Hematopoietic multipotent progenitor cell treated with erythropoietin and hydrocortisone succinate and interleukin-3 and kit ligand, for 6 days (in vitro differentiated cells): ENCODE data around the gene EFNA2.

Experiments
- DNase-seq: peaks from one replicate; pipeline ENCODE4 v3.0.0-alpha.2; 2015

Gene EFNA2

DNA sequence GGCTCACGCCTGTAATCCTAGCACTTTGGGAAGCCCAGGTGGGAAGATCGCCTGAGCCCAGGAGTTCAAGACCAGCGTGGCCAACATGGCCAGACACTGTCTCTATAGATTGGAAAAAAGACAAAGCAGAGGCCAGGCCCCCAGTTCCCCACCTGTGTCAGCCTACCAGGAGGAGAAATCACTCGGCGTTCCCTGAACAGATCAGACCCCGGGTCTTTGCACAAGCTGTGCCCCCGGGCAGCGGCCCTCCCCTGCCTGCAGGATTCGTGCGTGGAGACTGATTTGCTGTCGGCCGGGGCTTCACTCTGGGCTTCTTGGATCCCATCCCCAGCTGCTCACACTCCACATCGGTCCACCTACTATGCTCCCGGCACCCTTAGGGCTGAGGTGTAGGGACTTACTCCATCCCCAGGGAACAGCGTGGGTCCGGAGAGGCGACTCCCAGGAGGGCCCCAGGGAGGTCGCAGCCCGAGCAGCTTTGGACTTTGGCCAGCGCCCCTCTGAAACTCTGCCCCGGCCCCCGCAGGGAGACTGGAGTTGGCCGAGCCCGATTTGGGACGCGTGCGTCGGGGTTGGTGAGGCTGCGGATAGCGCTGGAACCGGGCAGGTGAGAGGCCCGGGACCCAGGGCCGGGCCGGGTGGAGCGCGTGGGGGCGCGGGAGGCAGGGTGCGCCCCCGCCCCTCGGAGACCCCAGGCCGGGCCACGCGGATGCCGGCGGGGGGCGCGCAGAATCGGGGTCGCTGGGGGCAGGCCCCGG is 515 bp upstream of the EFNA2 start:
- no peak for DNase-seq

DNA sequence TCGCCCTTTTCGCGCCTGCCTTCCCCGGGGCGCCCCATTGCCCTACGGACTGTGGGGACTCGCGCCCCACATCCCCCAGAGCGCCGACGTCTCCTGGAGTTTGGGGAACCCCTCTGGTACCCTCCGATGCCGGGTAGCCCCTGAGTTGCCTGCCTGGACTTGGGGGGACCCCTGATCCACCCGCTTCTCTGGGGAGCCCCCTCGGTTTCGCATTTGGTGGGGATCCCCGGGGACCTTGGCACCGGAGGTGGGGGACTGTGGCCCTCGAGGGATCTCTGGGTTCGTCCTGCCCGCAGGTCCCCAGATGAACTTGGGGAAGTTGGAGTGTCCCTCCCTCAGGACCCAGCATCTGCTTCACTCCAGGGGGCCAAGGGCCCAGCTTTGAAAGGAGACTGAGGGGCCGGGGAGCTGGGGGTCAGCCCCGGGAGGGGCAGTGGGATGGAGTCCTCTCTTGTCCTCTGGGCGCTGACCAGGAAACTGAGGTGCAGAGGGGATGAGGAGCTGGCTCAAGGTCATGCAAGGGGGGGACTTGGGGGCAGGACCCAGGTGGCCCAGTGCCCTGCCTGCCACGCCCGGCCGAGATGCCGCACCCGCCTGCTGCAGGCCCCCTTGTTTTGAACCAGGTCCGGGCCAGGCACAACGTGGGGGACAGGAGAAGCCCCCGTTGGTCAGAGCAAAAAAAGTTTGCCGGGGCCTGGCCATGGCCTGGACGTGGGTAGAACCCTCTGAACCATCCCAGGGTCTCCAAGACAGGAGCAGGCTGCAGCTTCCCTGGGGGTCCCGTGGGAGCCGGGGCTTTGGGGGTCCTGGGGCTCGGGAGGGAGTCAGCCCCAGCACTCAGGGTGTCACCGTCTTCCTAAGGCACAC is 1.0 kb downstream of the EFNA2 start:
- DNase-seq: no peak

DNA sequence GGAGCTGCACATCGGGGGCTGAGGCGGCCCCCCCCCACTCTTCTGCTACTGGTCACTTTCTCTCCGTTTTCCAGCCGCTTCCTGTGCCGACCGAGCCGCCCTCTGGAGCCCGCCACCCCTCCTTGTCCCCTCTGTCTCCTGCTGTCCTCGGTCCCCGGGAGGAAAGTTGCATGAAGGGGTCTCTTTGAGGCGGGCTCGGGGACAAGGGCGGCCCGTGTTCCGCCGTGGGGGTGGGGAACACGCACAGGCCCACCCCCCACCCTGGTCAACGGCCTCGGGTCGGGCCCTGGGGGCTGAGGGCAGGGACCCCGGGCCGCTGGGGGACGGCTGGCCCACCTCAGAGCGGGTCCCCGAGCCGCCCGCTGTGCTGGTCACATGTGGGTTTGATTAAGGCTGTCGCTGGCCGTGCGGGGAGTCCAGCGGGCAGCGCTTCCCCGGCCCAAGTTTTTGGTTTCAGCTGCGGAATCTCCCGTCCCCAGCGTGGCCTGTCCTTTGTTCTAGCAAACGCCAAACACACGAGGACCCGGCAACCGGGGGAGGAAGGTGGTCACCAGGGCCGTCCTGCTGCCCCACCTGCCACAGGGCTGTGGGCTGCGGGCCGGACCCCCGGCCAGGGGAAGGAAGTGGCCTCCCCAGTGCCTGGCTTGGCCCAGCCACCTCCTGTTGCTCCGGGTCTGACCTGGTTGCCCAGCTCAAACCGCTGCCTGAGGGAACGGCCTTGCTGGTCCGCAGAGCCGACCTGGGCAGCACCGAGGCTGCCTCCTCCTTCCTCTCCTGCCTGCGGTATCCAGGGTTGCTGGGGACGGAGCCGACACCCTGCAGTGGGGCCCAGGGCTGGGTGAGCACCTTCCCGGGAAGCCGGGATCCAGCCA is 1.9 kb downstream of the EFNA2 start:
- no peak for DNase-seq

DNA sequence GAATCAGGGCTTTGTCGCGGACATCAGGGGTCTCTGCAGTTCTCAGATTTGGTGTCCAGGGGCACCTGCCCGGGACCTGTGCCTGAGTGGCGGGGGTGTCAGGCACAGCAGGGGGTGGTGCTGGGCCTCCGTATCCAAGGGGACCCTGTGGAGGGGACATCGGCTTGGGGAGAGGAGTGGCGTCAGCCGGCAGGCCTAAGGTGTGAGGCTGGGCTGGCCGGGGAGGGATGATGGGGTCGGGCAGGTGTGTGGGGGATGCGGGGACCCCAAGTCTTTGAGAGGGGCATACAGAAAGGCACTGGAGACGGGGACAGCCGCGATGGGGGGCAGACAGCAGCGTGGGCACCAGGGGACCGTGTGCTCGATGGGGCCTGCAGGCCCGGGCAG is 2.5 kb downstream of the EFNA2 start:
- DNase-seq: no peak

DNA sequence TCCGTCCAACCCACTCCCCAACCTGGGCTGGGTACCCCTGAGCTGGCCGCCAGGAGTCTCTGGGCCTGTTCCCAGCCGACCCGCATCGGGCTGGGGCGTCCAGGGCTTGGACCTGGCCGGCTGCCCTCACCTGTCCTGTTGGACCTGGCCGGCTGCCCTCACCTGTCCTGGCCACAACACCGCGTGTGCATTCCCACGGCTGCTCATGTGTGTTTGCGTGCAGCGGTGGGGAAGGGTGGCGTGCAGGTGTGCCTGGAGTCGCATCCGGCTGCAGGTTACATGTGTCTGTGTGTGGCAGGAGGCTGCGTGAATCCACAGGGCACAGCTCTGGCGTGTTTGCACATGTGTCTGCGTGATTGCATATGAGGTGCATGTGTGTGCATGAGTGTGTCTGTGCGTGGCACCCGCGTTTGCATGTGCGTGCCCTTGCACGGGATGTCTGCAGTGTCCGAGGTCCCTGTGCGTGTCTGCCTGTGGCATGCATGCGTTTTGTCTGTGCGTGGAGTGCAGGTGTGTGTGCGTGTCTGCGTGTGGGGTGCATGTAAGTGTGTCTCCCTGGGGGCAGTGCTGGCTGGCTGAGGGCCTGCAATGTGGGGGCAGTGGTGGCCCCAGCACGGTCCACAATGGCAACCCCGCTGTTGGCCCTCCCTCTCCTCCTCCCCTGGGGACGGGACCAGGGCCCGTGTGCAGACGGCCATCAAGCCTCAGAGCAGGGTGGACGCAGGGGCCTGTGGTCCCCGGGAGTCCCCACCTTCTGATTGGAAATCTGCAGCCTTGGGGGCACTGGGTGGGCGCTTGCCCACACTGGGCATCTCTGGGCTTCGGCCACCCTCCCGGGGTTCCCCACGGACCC is 3.4 kb downstream of the EFNA2 start:
- no peak for DNase-seq

DNA sequence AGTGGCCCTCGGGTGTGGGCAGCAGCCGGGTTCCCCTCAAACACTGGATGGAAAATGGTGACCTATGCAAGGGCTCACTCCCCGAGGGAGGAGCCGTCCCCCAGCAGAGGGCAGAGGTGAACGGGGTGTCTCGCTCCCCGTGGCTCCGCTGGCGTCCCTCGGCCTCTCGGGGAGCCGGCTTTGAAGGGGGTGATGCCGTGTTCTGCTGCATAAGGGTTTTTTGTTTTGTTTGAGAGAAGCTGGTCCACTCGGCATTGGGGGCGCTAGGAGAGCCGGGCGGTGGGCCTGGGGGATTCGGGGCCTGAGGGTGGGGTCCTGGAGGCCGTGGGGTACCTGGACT is 4.0 kb downstream of the EFNA2 start:
- no peak for DNase-seq

DNA sequence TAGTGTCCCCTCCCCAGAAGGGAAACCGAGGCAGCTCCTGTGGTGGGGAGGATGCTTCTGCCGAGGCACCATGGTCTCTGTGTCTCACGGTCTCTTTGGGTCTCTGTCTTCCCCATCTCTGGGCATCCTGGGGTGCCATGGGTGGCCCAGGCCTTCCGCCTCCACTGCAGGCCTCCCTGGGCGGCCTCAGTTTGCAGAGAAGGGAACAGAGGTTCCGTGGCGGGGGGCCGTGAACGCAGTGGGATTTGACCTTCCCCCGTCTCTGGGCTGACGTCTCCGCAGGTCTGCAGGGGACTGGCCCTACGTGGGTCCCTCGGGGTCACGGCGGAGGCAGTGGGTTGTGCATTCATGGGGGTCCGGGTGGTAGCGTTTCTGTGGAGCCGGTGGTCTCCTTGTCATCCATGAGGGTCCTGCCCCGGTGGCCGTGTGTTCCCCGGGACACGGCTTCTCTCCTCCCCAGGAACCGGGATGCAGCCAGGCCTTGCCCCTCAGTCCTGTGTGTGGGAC is 4.6 kb downstream of the EFNA2 start:
- DNase-seq: no peak

DNA sequence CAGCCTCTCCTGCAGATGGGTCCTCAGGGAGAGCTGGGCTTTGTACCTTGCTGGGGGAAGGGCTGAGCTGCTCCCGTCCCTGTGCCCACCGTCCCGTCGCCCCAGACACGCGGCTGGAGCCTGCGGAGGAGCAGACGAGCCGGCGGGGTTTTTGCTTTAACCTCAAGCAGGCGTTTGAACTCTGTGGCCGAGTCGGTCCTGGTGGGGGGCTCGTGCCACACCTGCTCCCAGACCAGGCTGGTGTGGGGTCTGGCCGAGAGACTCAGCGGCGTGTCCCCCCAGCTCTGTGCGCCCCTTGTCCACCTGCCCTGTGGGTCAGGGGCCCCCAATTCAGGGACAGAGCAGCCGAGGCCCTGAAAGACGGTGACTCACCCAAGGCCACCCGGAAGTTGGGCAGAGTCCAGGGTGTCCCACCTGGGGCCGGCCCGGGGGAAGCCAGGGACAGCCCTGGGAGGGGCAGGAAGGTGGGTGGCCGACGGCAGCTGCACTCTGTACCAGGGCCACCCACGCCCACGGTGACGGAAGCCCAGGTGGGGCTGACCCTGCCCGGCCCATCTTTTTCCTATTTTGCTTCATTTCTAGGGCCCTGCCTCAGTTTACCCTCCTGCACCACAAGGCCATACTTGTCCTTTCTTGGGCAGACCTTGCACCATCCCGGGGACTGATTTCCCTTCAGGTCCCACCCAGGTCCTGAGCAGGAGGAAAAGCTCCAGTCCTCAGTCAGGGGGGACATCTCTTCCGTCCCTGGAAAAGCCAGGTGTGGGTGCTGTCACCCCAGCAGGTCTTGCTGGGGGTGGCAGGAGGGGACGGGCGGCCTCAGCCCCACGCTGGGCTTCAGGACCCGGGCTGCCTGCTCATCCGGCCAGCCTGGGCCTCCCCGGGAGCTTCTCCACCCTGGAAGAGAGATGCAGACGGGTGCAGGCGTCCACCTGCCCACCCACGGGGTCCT is 5.3 kb downstream of the EFNA2 start:
- DNase-seq: no peak

DNA sequence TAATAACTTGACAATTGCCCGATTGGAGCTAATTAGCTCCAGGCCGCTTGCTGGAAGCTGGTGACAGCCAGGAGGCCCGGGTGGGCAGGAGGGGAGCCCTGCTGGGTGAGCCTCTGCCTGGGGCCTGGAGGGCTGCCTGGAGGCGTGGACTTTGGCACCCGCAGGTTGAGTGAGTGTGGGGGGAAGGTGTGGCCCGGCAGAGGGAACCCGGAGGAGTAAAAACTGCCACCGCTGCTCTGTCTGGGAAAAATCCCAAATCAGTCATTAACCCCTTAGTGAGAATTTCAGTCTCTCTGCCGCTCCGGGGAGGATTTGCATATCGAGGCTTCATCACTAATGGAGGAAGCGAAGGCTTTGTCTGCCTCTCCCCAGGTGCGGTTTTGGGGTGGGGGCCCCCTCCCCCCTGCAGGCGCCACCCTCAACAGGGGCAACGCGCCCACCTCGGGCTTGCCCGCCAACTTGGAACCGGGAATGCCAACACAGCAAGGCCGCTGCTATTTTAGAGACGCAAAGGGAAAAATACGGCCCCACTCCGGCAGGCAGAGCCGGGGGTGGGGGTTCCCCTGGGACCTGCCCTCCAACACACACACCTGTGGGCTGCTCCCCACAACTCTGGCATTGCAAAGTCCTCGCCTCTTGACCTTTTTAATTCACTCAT is 6.2 kb downstream of the EFNA2 start:
- DNase-seq: no peak

DNA sequence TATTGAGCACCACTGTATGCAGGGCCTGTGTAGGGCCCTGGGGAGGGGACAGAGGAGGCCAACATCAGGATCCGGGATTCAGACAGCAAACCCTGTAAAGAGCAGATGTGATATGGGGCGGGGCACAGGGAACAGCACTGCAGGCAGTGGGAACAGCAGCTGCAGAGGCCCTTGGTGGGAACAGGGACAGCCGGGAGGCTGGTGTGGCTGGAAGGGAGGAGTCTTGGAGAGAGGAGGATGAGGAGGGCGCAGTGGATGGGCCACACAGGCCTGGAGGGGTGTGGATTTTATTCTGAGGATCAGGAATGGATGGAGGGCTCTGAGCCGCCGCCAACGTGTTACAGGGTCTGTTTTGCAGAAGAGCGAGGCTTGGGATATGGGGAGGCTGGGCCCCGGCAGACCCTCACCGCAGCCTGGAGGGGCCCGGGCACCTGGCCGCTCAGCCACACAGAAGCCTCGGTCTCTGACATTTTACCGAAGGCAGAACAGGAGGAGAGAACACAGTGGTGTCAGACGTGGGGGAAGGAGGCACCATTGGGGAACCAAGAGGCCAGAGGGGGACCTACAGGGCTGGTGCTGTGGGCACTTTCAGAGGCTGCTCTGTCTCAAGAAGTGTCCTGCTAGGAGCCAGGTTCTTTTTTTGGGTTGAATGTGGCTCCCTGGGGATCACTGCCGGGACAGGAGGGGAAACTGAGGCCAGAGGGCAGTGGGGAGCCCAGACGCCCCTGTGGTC is 6.9 kb downstream of the EFNA2 start:
- no peak for DNase-seq

DNA sequence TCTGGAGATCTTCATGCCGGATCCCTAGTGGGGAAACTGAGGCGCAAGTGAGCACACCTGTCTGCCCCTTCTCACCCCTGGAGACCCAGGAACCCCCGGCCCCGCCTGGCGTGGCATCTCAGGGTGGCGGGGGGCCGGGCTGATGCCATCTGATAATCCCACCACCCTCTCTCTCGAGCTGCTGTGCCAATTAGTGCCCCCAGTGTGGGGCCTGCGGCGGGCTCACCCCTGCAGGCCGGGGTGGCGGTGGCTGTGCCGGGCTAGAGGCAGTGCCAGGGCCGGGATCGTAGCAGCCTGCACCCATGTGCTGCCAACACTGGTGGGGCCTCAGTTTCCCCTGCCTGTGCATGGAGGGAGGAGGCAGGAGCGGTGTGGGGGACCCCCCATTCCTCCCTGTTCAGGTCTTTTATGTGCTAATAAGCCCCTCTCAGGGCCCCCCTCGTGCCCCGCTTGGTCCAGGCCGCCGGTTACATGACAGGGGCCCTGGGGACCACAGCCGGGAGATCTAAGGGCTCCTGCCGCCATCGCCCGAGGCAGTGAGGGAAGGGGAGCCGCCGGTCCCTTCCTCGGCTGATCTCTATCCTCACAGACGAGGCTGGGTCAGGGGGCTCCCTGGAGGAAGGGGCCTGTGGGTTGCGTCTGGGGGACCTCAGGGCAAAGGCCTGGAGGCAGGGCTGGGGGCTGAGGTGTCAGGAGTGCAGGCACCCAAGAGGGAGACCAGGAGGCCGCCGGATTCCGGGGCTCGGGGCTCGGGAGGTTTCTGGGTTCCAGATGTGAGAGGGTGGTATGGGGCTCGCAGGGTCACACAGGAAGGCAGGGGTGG is 8.3 kb downstream of the EFNA2 start:
- DNase-seq: no peak

DNA sequence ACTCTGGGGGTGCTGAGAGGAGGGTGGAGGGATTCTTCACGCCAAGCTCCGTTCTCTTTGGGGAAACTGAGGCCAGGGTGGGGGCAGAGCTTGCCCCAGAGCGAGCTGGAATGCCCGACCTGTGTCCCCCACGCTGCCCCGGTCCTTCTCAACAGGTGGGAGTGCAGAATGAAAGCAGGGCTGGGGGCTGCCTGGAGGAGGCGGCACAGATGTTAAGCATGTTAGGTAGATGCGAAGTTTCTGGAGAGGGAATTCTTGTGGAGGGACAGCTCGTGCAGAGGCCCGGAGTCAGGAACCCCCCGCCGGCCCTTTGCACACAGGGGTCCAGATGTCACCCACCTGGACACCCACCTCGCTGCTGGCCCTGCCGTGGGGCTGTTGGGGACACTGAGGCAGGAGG is 9.0 kb downstream of the EFNA2 start:
- DNase-seq: no peak

DNA sequence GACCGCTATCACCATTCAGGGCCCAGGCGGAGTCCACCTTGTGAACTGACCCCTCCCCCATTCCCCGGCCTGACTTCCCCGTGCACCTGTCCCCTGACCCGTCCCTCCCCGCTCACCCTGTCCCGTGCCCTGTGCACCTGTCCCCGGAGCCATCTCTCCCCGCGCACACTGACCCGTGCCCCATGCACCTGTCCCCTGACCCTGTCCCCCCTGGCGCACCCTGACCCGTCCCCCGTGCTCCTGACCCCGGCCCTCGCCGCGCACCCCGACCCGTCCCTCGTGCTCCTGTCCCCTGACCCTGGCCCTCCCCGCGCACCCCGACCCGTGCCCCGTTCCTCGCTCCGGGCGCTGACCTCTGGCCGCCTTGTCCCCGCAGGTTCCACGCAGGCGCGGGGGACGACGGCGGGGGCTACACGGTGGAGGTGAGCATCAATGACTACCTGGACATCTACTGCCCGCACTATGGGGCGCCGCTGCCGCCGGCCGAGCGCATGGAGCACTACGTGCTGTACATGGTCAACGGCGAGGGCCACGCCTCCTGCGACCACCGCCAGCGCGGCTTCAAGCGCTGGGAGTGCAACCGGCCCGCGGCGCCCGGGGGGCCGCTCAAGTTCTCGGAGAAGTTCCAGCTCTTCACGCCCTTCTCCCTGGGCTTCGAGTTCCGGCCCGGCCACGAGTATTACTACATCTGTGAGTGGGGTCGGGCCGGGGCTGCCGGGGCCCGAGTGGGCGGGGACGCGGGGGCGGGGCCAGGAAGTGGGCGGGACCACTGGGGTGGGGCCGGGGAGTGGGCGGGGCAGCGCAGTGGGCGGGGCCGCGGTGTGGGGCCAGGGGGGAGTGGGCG is 9.7 kb downstream of the EFNA2 start:
- DNase-seq: peak; percentile 46

DNA sequence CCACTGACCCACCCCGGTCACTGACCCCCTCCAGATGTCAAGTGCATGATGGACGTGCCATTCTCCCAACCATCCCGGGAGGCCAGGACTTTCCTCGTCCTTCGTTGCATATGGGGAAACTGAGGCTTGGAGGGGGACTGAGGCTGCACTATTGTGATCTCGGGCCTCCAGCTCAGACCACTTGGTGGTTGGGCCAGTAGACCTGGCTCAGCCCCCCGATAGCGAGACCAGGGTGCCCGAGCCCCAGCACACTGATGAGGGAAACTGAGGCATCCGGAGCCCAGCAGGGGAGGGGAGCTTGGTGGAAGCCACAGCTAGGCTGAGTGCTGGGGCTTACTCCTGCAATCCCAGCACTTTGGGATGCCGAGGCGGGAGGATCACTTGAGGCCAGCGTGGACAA is 10.4 kb downstream of the EFNA2 start:
- no peak for DNase-seq

DNA sequence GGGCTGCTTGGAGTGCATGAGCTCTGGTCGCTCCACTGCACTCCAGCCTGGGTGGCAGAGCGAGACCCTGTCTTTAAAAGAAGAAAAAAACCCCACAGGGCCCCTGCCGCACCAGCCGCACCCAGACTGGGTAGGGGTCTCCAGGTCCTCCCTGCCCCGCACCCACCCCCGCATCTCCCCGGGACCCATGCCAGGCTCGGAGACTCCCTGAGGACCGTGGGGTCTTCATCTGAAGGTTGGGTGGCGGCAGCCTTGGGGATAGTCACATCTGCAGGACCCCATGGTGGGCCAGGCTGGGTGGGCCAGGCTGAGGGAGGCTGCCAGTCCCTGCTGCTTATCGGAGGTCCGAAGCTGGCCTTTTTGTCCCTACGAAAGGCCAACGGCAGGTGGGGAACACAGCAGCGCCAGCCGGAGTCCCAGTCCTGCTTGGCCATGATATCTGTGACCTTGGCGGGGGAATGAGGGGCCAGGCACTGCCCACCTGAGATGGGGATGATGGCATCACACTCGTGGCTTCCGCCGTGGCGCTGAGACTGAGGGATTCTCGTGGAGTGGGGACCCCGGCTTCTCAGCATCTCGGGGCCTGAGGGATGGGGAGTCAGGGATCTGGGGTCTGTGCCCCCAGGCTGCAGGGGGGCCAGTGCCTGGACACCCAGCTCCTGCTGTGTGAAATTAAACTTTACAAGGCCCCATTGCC is 11.1 kb downstream of the EFNA2 start:
- DNase-seq: no peak

DNA sequence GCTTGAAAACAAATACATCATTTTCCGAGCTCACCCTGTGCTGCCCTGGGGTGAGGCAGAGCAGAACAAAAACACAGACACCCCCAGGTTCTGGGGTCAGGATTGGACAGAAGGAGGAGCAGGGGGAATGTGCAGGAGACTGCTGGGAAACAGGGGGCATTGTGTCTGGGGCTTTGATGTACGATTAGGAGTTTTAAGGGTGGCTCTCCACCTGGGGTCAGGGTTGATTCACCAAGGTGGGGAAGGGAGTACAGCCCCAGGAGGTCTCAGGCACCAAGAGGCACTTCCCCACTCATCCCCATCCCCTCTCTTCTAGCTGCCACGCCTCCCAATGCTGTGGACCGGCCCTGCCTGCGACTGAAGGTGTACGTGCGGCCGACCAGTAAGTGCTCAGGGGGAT is 12.6 kb downstream of the EFNA2 start:
- no peak for DNase-seq

DNA sequence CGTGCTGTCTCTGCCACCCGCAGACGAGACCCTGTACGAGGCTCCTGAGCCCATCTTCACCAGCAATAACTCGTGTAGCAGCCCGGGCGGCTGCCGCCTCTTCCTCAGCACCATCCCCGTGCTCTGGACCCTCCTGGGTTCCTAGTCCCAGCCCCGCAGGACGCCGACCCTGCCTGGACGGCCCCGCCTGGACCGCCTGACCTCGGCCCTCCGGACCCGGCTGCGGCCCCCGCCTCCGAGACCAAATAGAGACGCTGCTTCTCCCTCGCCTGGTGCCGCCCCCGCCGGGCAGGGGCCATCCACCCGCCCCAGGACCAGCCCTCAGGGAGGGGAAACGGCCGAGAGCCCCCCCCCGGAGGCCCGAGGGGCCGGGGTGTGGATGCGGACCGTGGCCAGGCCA is 14.1 kb downstream of the EFNA2 start:
- no peak for DNase-seq
